Astrocyte (in vitro differentiated cells and primary cell): ENCODE results near the gene SLC8A2. TPM values are rescaled to one million over a fixed set of nuclear protein-coding genes. Genes with fewer than 3 reads are reported as not detected.

Experiments used
- DNase-seq: peaks from one replicate; pipeline ENCODE4 v3.0.0-alpha.2; 2010; ENCODE audit warnings: low read depth
- FAIRE-seq: peaks from 2 replicates; lab custom pipeline; 2011; peaks lifted over from hg19 to GRCh38; lab: Jason Lieb, UNC
- H2AFZ ChIP-seq: 2 replicates; pipeline ENCODE4 v1.6.0; 2012; ENCODE audit warnings: low read depth, low read length, inconsistent platforms
- H3K27ac ChIP-seq: 2 replicates; pipeline ENCODE4 v1.5.1; 2011; ENCODE audit warnings: low read depth, low read length, inconsistent platforms
- H3K27me3 ChIP-seq: 2 replicates; pipeline ENCODE4 v1.6.0; 2011; ENCODE audit warnings: low read length, inconsistent platforms; ENCODE audit not compliant: insufficient read depth
- H3K36me3 ChIP-seq: 2 replicates; pipeline ENCODE4 v1.5.1; 2011; ENCODE audit warnings: low read length, inconsistent platforms; ENCODE audit not compliant: insufficient read depth
- H3K4me1 ChIP-seq: 2 replicates; pipeline ENCODE4 v1.5.1; 2011; ENCODE audit warnings: low read length, inconsistent platforms; ENCODE audit not compliant: insufficient read depth
- H3K4me2 ChIP-seq: 2 replicates; pipeline ENCODE4 v1.6.0; 2012; ENCODE audit warnings: low read length, inconsistent platforms
- H3K4me3 ChIP-seq: 2 replicates; pipeline ENCODE4 v1.5.1; 2011; ENCODE audit warnings: low read depth, mild to moderate bottlenecking, low read length, inconsistent platforms; ENCODE audit not compliant: insufficient read depth
- H3K79me2 ChIP-seq: 2 replicates; pipeline ENCODE4 v1.6.0; 2012; ENCODE audit warnings: mild to moderate bottlenecking, low read length, inconsistent platforms; ENCODE audit not compliant: insufficient read depth
- H3K9ac ChIP-seq: 2 replicates; pipeline ENCODE4 v1.6.0; 2012; ENCODE audit warnings: mild to moderate bottlenecking, low read length, inconsistent platforms
- H3K9me3 ChIP-seq: 2 replicates; pipeline ENCODE4 v1.5.1; 2012; ENCODE audit warnings: low read depth, mild to moderate bottlenecking, low read length, inconsistent platforms; ENCODE audit not compliant: insufficient read depth
- H4K20me1 ChIP-seq: 2 replicates; pipeline ENCODE4 v1.6.0; 2012; ENCODE audit warnings: low read length, inconsistent platforms; ENCODE audit not compliant: insufficient read depth
- H3K27ac Mint-ChIP-seq: one replicate; pipeline ENCODE4 v1.8.0; 2021; ENCODE audit warnings: mild to moderate bottlenecking, mixed read lengths; ENCODE audit not compliant: unreplicated experiment
- H3K27me3 Mint-ChIP-seq: one replicate; pipeline ENCODE4 v1.8.0; 2021; ENCODE audit warnings: low read depth, mixed read lengths; ENCODE audit not compliant: unreplicated experiment
- H3K36me3 Mint-ChIP-seq: one replicate; pipeline ENCODE4 v1.8.0; 2021; ENCODE audit warnings: low read depth, mixed read lengths; ENCODE audit not compliant: unreplicated experiment
- H3K4me1 Mint-ChIP-seq: one replicate; pipeline ENCODE4 v1.8.0; 2021; ENCODE audit warnings: low read depth, mixed read lengths; ENCODE audit not compliant: unreplicated experiment
- H3K4me3 Mint-ChIP-seq: one replicate; pipeline ENCODE4 v1.8.0; 2021; ENCODE audit warnings: mild to moderate bottlenecking, moderate library complexity, mixed read lengths; ENCODE audit not compliant: unreplicated experiment
- H3K9me3 Mint-ChIP-seq: one replicate; pipeline ENCODE4 v1.8.0; 2021; ENCODE audit warnings: mild to moderate bottlenecking, mixed read lengths; ENCODE audit not compliant: unreplicated experiment
- CTCF ChIP-seq: IDR thresholded peaks from 2 replicates; pipeline ENCODE4 v1.5.1; 2011; ENCODE audit warnings: low read depth, mild to moderate bottlenecking, inconsistent platforms, low read length, moderate library complexity; ENCODE audit not compliant: insufficient read depth
- EZH2 ChIP-seq: IDR thresholded peaks from 2 replicates; pipeline ENCODE4 v1.6.1; 2012; ENCODE audit warnings: mild to moderate bottlenecking, low read length, inconsistent platforms; ENCODE audit not compliant: insufficient read depth
- total RNA-seq: library from RNA; stranded (reverse); gene quantifications from 2 replicates; pipeline ENCODE4 v1.2.1, GENCODE V29; 2021

Gene SLC8A2
- total RNA-seq, 1 donor from 2014 or later = 3.3 TPM

DNA sequence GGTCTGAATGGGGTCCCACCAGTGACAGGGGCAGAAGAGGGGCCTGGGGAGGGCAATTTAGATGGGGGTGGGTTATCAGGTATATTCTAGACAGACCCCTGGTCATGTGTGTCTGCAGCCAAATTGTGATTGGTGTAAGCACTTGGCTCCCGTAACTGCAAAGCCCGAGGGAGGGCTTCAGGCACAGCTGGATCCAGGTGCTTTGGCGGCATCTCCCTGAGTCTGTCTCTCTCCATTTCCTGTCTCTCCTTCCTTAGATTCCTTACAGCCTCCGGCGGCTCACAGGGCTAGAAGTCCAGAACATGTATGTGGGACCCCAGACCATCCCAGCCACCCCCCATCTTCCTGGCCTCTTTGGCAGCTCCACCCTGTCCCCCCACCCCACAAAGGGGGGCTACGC is 91.1 kb downstream of the SLC8A2 start:
- TF ChIP-seq CTCF = no peak
- TF ChIP-seq EZH2 = no peak

DNA sequence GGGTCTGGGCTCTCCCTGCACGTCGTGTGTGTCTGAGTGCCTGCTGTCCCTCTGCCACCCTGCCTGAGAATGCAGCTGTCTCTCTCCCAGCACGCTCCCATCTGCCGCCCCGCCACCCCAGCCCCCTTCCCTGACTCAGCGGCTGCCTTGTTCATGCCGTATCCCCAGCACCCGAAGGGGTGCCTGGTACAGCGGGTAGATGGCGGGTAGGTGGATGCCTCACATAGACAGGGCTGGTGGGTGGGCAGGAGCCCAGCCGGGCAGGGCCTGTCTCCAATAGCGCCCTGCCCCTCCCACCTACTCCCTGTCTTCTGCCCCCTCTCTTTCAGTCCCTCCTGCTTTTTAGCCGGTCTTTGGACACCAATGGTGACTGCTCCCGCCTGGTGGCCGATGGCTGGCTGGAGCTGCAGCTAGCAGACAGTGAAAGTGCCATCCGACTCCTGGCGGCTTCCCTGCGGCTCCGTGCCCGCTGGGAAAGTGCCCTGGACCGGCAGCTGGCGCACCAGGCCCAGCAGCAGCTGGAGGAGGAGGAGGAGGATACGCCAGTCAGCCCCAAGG is 92.2 kb downstream of the SLC8A2 start:
- no peak overlapping the region for H3K9ac ChIP-seq
- TF ChIP-seq EZH2 (no peak), CTCF (no peak)
- no peak overlapping the region for H3K27ac ChIP-seq
- H3K36me3 ChIP-seq = peaks cover 6% of the 10 kb centered on the region
- no peaks in the 10 kb centered on the region for H3K27me3 Mint-ChIP-seq
- no peaks in the 10 kb centered on the region for H3K4me1 ChIP-seq
- peaks cover 8% of the 10 kb centered on the region for H3K4me1 Mint-ChIP-seq
- no peak for DNase-seq
- H3K79me2 ChIP-seq = no peaks in the 10 kb centered on the region
- no peaks in the 10 kb centered on the region for H3K9me3 Mint-ChIP-seq
- no peaks in the 10 kb centered on the region for H3K9me3 ChIP-seq
- no peaks in the 10 kb centered on the region for H3K27me3 ChIP-seq
- peaks cover 11% of the 10 kb centered on the region for H4K20me1 ChIP-seq
- H3K4me3 Mint-ChIP-seq = no peak overlapping the region
- no peak overlapping the region for H3K27ac Mint-ChIP-seq
- H3K4me2 ChIP-seq = no peak overlapping the region
- no peak overlapping the region for H2AFZ ChIP-seq
- no peak for FAIRE-seq
- H3K36me3 Mint-ChIP-seq = peaks cover 17% of the 10 kb centered on the region
- H3K4me3 ChIP-seq = no peak overlapping the region

More for the DNA sequence above, 91.1 kb downstream of the SLC8A2 start:
- Histone ChIP-seq H3K36me3 (peaks cover 6% of the 10 kb centered on the region), H3K9ac (no peak overlapping the region), H3K4me3 (no peak overlapping the region), H3K4me1 (no peaks in the 10 kb centered on the region), H3K27me3 (no peaks in the 10 kb centered on the region), H3K9me3 (no peaks in the 10 kb centered on the region), H3K79me2 (no peaks in the 10 kb centered on the region), H4K20me1 (peaks cover 6% of the 10 kb centered on the region), H2AFZ (no peak overlapping the region), H3K4me2 (no peak overlapping the region), H3K27ac (no peak overlapping the region)
- no peaks in the 10 kb centered on the region for H3K27me3 Mint-ChIP-seq
- H3K4me1 Mint-ChIP-seq = peaks cover 8% of the 10 kb centered on the region
- no peaks in the 10 kb centered on the region for H3K9me3 Mint-ChIP-seq
- H3K4me3 Mint-ChIP-seq = no peak overlapping the region
- no peak for DNase-seq
- no peak for FAIRE-seq
- peaks cover 14% of the 10 kb centered on the region for H3K36me3 Mint-ChIP-seq
- H3K27ac Mint-ChIP-seq = no peak overlapping the region

DNA sequence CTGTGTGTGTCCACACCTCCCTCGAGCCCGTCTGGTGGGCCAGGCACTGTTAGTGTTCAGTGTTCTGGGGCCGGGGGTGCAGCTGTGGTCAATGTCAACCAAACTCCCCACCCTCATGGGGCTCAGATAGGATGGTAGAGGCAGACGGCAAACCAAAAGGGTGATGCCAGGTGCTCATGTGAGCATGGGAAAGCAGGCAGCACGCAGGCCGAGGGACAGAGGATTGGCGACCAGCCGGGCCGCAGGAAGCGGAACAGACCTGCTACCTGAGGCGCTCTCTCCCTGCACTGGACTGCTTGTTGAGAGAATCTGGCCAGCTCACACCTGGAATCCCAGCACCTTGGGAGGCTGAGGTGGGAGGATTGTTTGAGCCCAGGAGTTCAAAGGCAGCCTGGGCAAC is 93.4 kb downstream of the SLC8A2 start:
- no peaks in the 10 kb centered on the region for H3K27me3 ChIP-seq
- H3K9me3 ChIP-seq = no peaks in the 10 kb centered on the region
- H3K27ac Mint-ChIP-seq = no peak overlapping the region
- no peaks in the 10 kb centered on the region for H3K4me1 ChIP-seq
- no peak overlapping the region for H2AFZ ChIP-seq
- no peak for FAIRE-seq
- peaks cover 2% of the 10 kb centered on the region for H3K4me1 Mint-ChIP-seq
- no peaks in the 10 kb centered on the region for H3K27me3 Mint-ChIP-seq
- no peak for DNase-seq
- no peak for TF ChIP-seq EZH2
- no peak for TF ChIP-seq CTCF
- H3K4me2 ChIP-seq = no peak overlapping the region
- peaks cover 6% of the 10 kb centered on the region for H3K36me3 ChIP-seq
- no peak overlapping the region for H3K4me3 ChIP-seq
- H3K9me3 Mint-ChIP-seq = no peaks in the 10 kb centered on the region
- no peak overlapping the region for H3K4me3 Mint-ChIP-seq
- H3K27ac ChIP-seq = no peak overlapping the region
- H3K9ac ChIP-seq = no peak overlapping the region
- peaks cover 17% of the 10 kb centered on the region for H4K20me1 ChIP-seq
- H3K79me2 ChIP-seq = no peaks in the 10 kb centered on the region
- H3K36me3 Mint-ChIP-seq = peaks cover 16% of the 10 kb centered on the region
